Measurements from ENCODE around the gene CD34. TPM values are rescaled to one million over a fixed set of nuclear protein-coding genes. Genes with fewer than 3 reads are reported as not detected.

The CD34 gene
- total RNA-seq, 1 donor from 2014 or later: not detected

GRCh38 chr1:207866471-207867135, 44.3 kb downstream of the CD34 start:
- peaks cover 9% of the 10 kb centered on the region for H3K36me3 ChIP-seq (ENCODE audit: control insufficient read depth, insufficient read depth, low read length)

GRCh38 chr1:207863893-207864535, 46.9 kb downstream of the CD34 start:
- peaks cover 15% of the 10 kb centered on the region for H3K36me3 ChIP-seq (ENCODE audit: control insufficient read depth, insufficient read depth, low read length)
- H3K27me3 ChIP-seq (ENCODE audit: control insufficient read depth, insufficient read depth, low read length): no peaks in the 10 kb centered on the region
- H3K4me3 ChIP-seq (ENCODE audit: low read depth, low read length): no peak overlapping the region
- DNase-seq (ENCODE audit: low read depth) (no peak), FAIRE-seq (no peak)
- TF ChIP-seq, protein P1, sequence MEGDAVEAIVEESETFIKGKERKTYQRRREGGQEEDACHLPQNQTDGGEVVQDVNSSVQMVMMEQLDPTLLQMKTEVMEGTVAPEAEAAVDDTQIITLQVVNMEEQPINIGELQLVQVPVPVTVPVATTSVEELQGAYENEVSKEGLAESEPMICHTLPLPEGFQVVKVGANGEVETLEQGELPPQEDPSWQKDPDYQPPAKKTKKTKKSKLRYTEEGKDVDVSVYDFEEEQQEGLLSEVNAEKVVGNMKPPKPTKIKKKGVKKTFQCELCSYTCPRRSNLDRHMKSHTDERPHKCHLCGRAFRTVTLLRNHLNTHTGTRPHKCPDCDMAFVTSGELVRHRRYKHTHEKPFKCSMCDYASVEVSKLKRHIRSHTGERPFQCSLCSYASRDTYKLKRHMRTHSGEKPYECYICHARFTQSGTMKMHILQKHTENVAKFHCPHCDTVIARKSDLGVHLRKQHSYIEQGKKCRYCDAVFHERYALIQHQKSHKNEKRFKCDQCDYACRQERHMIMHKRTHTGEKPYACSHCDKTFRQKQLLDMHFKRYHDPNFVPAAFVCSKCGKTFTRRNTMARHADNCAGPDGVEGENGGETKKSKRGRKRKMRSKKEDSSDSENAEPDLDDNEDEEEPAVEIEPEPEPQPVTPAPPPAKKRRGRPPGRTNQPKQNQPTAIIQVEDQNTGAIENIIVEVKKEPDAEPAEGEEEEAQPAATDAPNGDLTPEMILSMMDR (IDR thresholded peaks at IDR 0.05; ENCODE audit: insufficient read depth, low read length, severe bottlenecking): no peak

More at GRCh38 chr1:207866471-207867135, 44.3 kb downstream of the CD34 start:
- Histone ChIP-seq H3K4me3 (ENCODE audit: low read depth, low read length) (no peak overlapping the region), H3K27me3 (ENCODE audit: control insufficient read depth, insufficient read depth, low read length) (no peaks in the 10 kb centered on the region)
- FAIRE-seq (no peak), DNase-seq (ENCODE audit: low read depth) (no peak)
- TF ChIP-seq, protein P1 (IDR thresholded peaks at IDR 0.05; ENCODE audit: insufficient read depth, low read length, severe bottlenecking): no peak

- H3K27me3 ChIP-seq (ENCODE audit: control insufficient read depth, insufficient read depth, low read length): no peaks in the 10 kb centered on the region
- no peak overlapping the region for H3K4me3 ChIP-seq (ENCODE audit: low read depth, low read length)
- DNase-seq (ENCODE audit: low read depth): peak; percentile 44
- TF ChIP-seq, protein P1 (IDR thresholded peaks at IDR 0.05; ENCODE audit: insufficient read depth, low read length, severe bottlenecking): no peak
- peaks cover 19% of the 10 kb centered on the region for H3K36me3 ChIP-seq (ENCODE audit: control insufficient read depth, insufficient read depth, low read length)
- FAIRE-seq: no peak
Measured at GRCh38 chr1:207862241-207862787, 48.6 kb downstream of the CD34 start.

- DNase-seq (ENCODE audit: low read depth): no peak
- FAIRE-seq: no peak
- Histone ChIP-seq H3K27me3 (ENCODE audit: control insufficient read depth, insufficient read depth, low read length) (no peaks in the 10 kb centered on the region), H3K4me3 (ENCODE audit: low read depth, low read length) (no peak overlapping the region), H3K36me3 (ENCODE audit: control insufficient read depth, insufficient read depth, low read length) (peaks cover 21% of the 10 kb centered on the region)
- TF ChIP-seq, protein P1 (IDR thresholded peaks at IDR 0.05; ENCODE audit: insufficient read depth, low read length, severe bottlenecking): no peak
Measured at GRCh38 chr1:207861442-207862177, 49.3 kb downstream of the CD34 start.

- H3K36me3 ChIP-seq (ENCODE audit: control insufficient read depth, insufficient read depth, low read length): peaks cover 23% of the 10 kb centered on the region
- DNase-seq (ENCODE audit: low read depth) (no peak), FAIRE-seq (no peak)
- no peak overlapping the region for H3K4me3 ChIP-seq (ENCODE audit: low read depth, low read length)
- TF ChIP-seq, protein P1 (IDR thresholded peaks at IDR 0.05; ENCODE audit: insufficient read depth, low read length, severe bottlenecking): no peak
- H3K27me3 ChIP-seq (ENCODE audit: control insufficient read depth, insufficient read depth, low read length): no peaks in the 10 kb centered on the region
Measured at GRCh38 chr1:207860531-207860930, 50.4 kb downstream of the CD34 start.

Data from bronchial epithelial cell (primary cell).